Activated naive CD4-positive, alpha-beta T cell treated with anti-CD3 and anti-CD28 coated beads for 36 hours (primary cell): Measurements from ENCODE around the gene ZNF430. TPM values are rescaled to one million over a fixed set of nuclear protein-coding genes. Genes with fewer than 3 reads are reported as not detected.
"Not testable (repeated sequence)": the region's sequence is repeated elsewhere in the genome, so short reads cannot be mapped to it uniquely, and the experiment has no call there.

Source experiments
- CTCF ChIA-PET: fragments of 350-600 bp; sonication (Branson Sonifier 250); formaldehyde crosslinking; loops from one replicate; lab custom pipeline; 2021; ENCODE audit warnings: antibody characterized with exemption; lab: Charles Lee
- DNase-seq: peaks from one replicate; pipeline ENCODE4 v3.0.0-alpha.2; 2020
- H3K27ac Mint-ChIP-seq: one replicate; pipeline ENCODE4 v1.8.0; 2021; ENCODE audit warnings: mild to moderate bottlenecking, mixed read lengths
- H3K27me3 Mint-ChIP-seq: one replicate; pipeline ENCODE4 v1.8.0; 2021; ENCODE audit warnings: low read depth, mixed read lengths
- H3K36me3 Mint-ChIP-seq: one replicate; pipeline ENCODE4 v1.8.0; 2021; ENCODE audit warnings: low read depth, mixed read lengths
- H3K4me1 Mint-ChIP-seq: one replicate; pipeline ENCODE4 v1.8.0; 2021; ENCODE audit warnings: low read depth, mixed read lengths
- H3K4me3 Mint-ChIP-seq: one replicate; pipeline ENCODE4 v1.8.0; 2021; ENCODE audit warnings: mild to moderate bottlenecking, moderate library complexity, mixed read lengths
- H3K9me3 Mint-ChIP-seq: one replicate; pipeline ENCODE4 v1.8.0; 2021; ENCODE audit warnings: mixed read lengths
- intact Hi-C: fragments of 100-400 bp; cut with micrococcal nuclease; formaldehyde crosslinking; loops from one replicate; pipeline ENCODE4 v1.15.1; 2023
- total RNA-seq, 2 experiments: library from RNA; stranded (reverse); gene quantifications; one replicate each; pipeline ENCODE4 v1.2.3, GENCODE V29; 2021

The ZNF430 gene
- 10 to 100 TPM; 18.2 to 19.5 TPM for total RNA-seq

GRCh38 chr19:21020298-21021227, at the start of gene ZNF430:
Gene ZNF430 (plus strand): TSS chr19:21020657. CDS start chr19:21020801, 144 bp downstream.
- H3K4me3 Mint-ChIP-seq = peak within 1 kb of the TSS; percentile 98
- no peaks in the 10 kb centered on the region for H3K27me3 Mint-ChIP-seq
- peak within 1 kb of the TSS; percentile 98 for H3K27ac Mint-ChIP-seq
- H3K4me1 Mint-ChIP-seq = peaks cover 42% of the 10 kb centered on the region
- intact Hi-C loops = loop anchor here (1.0 to 10.0 kb wide), 10 partner anchors 21 to 814 kb away; partner anchors contain the start of genes ZNF43, ZNF431, ZNF493 and ZNF626
- peak; percentile 98 for DNase-seq
- CTCF ChIA-PET = interaction anchor here (0.5 to 0.6 kb wide), 2 partner anchors 13 to 39 kb away, joined by 3 to 4 read pairs; no protein-coding TSS in a partner anchor
- H3K9me3 Mint-ChIP-seq = no peaks in the 10 kb centered on the region
- H3K36me3 Mint-ChIP-seq = peaks cover 32% of the 10 kb centered on the region

- H3K4me3 Mint-ChIP-seq, H3K4me1 Mint-ChIP-seq, DNase-seq, H3K36me3 Mint-ChIP-seq, H3K27me3 Mint-ChIP-seq, H3K27ac Mint-ChIP-seq, CTCF ChIA-PET: not testable (repeated sequence)
- H3K9me3 Mint-ChIP-seq = peaks cover 26% of the 10 kb centered on the region
- intact Hi-C loops = loop anchor here (10.0 kb wide), 1 partner anchor 362 kb away; the partner anchor contains the start of gene ZNF738
Observed at GRCh38 chr19:20992788-20993187, 27.7 kb upstream of the ZNF430 start.

- Mint-ChIP-seq H3K27me3 (no peaks in the 10 kb centered on the region), H3K9me3 (no peaks in the 10 kb centered on the region), H3K4me3 (peak overlapping the region; percentile 97), H3K36me3 (peaks cover 10% of the 10 kb centered on the region), H3K27ac (peak overlapping the region; percentile 87), H3K4me1 (peaks cover 3% of the 10 kb centered on the region)
- intact Hi-C loops = loop anchor here (1.0 to 10.0 kb wide), 8 partner anchors 20 to 482 kb away; partner anchors contain the start of genes ZNF430, ZNF493, ZNF714 and ZNF737
- peak; percentile 96 for DNase-seq
- CTCF ChIA-PET = interaction anchor here (0.7 kb wide), 1 partner anchor 37 kb away, joined by 3 read pairs; no protein-coding TSS in a partner anchor
Observed at GRCh38 chr19:20999731-21000352, 20.6 kb upstream of the ZNF430 start.

GRCh38 chr19:21021238-21021637, 781 bp downstream of the ZNF430 start:
- CTCF ChIA-PET = interaction anchor here (0.6 to 0.7 kb wide), 4 partner anchors 39 to 981 kb away, joined by 3 to 5 read pairs (median 4); no protein-coding TSS in a partner anchor

GRCh38 chr19:21022996-21023395, 2.5 kb downstream of the ZNF430 start:
- Mint-ChIP-seq H3K36me3 (peaks cover 54% of the 10 kb centered on the region), H3K4me3 (peak overlapping the region; percentile 98), H3K9me3 (no peaks in the 10 kb centered on the region), H3K27ac (peak overlapping the region; percentile 79), H3K4me1 (peaks cover 64% of the 10 kb centered on the region), H3K27me3 (no peaks in the 10 kb centered on the region)
- DNase-seq = peak; percentile 58
- intact Hi-C loops = loop anchor here (1.0 to 10.0 kb wide), 9 partner anchors 59 to 812 kb away; partner anchors contain the start of genes ZNF43, ZNF431, ZNF493 and ZNF626
- CTCF ChIA-PET = no interaction called here

More at GRCh38 chr19:21021238-21021637, 781 bp downstream of the ZNF430 start:
- Mint-ChIP-seq H3K4me1 (peaks cover 49% of the 10 kb centered on the region), H3K27ac (peak overlapping the region; percentile 98), H3K36me3 (peaks cover 38% of the 10 kb centered on the region), H3K4me3 (peak overlapping the region; percentile 98)
- intact Hi-C loops = loop anchor here (5.0 to 10.0 kb wide), 8 partner anchors 121 to 814 kb away; partner anchors contain the start of genes ZNF43, ZNF431, ZNF493 and ZNF626
- not testable (repeated sequence) for H3K9me3 Mint-ChIP-seq, H3K27me3 Mint-ChIP-seq
- peak; percentile 9 for DNase-seq

- H3K27ac Mint-ChIP-seq = peak overlapping the region; percentile 79
- no peaks in the 10 kb centered on the region for H3K27me3 Mint-ChIP-seq
- H3K4me3 Mint-ChIP-seq = peak overlapping the region; percentile 12
- intact Hi-C loops = loop anchor here (1.0 to 10.0 kb wide), 9 partner anchors 58 to 811 kb away; partner anchors contain the start of genes ZNF43, ZNF431, ZNF493 and ZNF626
- H3K36me3 Mint-ChIP-seq = peaks cover 63% of the 10 kb centered on the region
- CTCF ChIA-PET = interaction anchor here (0.6 kb wide), 1 partner anchor 132 kb away, joined by 3 read pairs; no protein-coding TSS in a partner anchor
- H3K9me3 Mint-ChIP-seq = no peaks in the 10 kb centered on the region
- peak; percentile 15 for DNase-seq
- H3K4me1 Mint-ChIP-seq = peaks cover 73% of the 10 kb centered on the region
Observed at GRCh38 chr19:21023901-21024300, 3.4 kb downstream of the ZNF430 start.

GRCh38 chr19:21028969-21029268, 8.5 kb downstream of the ZNF430 start:
- no peak for DNase-seq
- Mint-ChIP-seq H3K4me1 (peaks cover 61% of the 10 kb centered on the region), H3K36me3 (peaks cover 76% of the 10 kb centered on the region), H3K27me3 (no peaks in the 10 kb centered on the region), H3K4me3 (no peak overlapping the region), H3K27ac (peak overlapping the region; percentile 41), H3K9me3 (no peaks in the 10 kb centered on the region)
- intact Hi-C loops = loop anchor here (10.0 kb wide), 2 partner anchors 604 to 806 kb away; partner anchors contain the start of gene ZNF43
- CTCF ChIA-PET = interaction anchor here (0.8 kb wide), 1 partner anchor 70 kb away, joined by 3 read pairs; no protein-coding TSS in a partner anchor

GRCh38 chr19:21045028-21045427, 24.6 kb downstream of the ZNF430 start:
- H3K9me3 Mint-ChIP-seq = peaks cover 49% of the 10 kb centered on the region
- CTCF ChIA-PET = no interaction called here

GRCh38 chr19:21046489-21046888, 26.0 kb downstream of the ZNF430 start:
- Mint-ChIP-seq H3K9me3 (peaks cover 50% of the 10 kb centered on the region), H3K4me3 (no peak overlapping the region), H3K4me1 (peaks cover 9% of the 10 kb centered on the region), H3K36me3 (peaks cover 78% of the 10 kb centered on the region), H3K27ac (no peak overlapping the region), H3K27me3 (no peaks in the 10 kb centered on the region)
- intact Hi-C loops = no loop called here
- CTCF ChIA-PET = interaction anchor here (0.9 kb wide), 1 partner anchor 57 kb away, joined by 3 read pairs; no protein-coding TSS in a partner anchor
- DNase-seq = no peak

More at GRCh38 chr19:21045028-21045427, 24.6 kb downstream of the ZNF430 start:
- Mint-ChIP-seq H3K27ac (no peak overlapping the region), H3K27me3 (no peaks in the 10 kb centered on the region), H3K36me3 (peaks cover 77% of the 10 kb centered on the region), H3K4me1 (peaks cover 9% of the 10 kb centered on the region), H3K4me3 (no peak overlapping the region)
- intact Hi-C loops = no loop called here
- no peak for DNase-seq

- H3K27me3 Mint-ChIP-seq = no peaks in the 10 kb centered on the region
- H3K4me3 Mint-ChIP-seq = no peak overlapping the region
- peaks cover 8% of the 10 kb centered on the region for H3K4me1 Mint-ChIP-seq
- H3K9me3 Mint-ChIP-seq = peaks cover 55% of the 10 kb centered on the region
- CTCF ChIA-PET = no interaction called here
- no peak for DNase-seq
- intact Hi-C loops = no loop called here
- H3K36me3 Mint-ChIP-seq = peaks cover 80% of the 10 kb centered on the region
- H3K27ac Mint-ChIP-seq = no peak overlapping the region
Observed at GRCh38 chr19:21047716-21048115, 27.3 kb downstream of the ZNF430 start.

GRCh38 chr19:21052902-21053301, 32.4 kb downstream of the ZNF430 start:
- Mint-ChIP-seq H3K4me1 (no peaks in the 10 kb centered on the region), H3K9me3 (peaks cover 37% of the 10 kb centered on the region), H3K27me3 (no peaks in the 10 kb centered on the region), H3K27ac (no peak overlapping the region), H3K36me3 (peaks cover 75% of the 10 kb centered on the region), H3K4me3 (no peak overlapping the region)
- DNase-seq = no peak
- CTCF ChIA-PET = no interaction called here
- intact Hi-C loops = no loop called here
